Endometrium (tissue), 2 donors: ENCODE measurements around the gene FTCDNL1.

ENCODE experiments used
- FAIRE-seq: peaks from 2 replicates; lab custom pipeline; 2012; peaks lifted over from hg19 to GRCh38; lab: Jason Lieb, UNC
- donor health status: control.
- donor health status: control.

FTCDNL1 gene

DNA sequence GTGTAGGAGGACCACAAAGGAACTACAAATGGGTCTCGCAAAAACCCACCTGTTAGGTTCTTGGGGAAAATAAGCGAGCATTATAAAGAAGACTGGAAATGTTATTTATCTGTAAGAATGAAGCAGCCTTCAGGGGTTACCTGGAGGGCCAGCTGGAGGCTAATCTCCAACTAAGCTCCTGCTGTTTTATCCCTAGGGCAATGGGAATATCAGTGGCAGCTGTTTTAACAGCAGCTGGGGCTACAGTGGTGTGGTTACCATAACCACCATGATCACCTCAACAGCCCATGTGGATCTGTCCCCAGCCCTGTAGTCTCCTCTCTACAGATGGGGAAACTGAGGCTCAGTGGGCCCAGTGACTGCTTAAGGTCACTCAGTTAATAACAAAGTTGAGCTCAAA, 108.1 kb downstream of the FTCDNL1 start:
- no peak for FAIRE-seq

DNA sequence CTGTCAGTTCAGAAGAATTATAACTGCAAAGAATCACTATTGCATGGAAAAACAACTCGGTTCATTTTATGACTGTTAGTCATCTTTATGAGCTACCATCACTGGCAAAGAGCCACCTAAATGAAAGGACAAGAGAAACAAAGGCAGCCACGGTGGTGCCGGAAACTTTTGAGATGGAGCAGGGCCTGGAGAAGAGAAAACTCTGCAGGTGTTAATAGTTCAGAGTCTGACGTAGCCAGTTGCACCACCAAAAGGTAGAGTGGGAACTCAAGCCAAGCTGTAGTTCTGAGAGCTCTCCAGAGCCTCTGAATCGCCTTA, 110.9 kb downstream of the FTCDNL1 start:
- FAIRE-seq: no peak

DNA sequence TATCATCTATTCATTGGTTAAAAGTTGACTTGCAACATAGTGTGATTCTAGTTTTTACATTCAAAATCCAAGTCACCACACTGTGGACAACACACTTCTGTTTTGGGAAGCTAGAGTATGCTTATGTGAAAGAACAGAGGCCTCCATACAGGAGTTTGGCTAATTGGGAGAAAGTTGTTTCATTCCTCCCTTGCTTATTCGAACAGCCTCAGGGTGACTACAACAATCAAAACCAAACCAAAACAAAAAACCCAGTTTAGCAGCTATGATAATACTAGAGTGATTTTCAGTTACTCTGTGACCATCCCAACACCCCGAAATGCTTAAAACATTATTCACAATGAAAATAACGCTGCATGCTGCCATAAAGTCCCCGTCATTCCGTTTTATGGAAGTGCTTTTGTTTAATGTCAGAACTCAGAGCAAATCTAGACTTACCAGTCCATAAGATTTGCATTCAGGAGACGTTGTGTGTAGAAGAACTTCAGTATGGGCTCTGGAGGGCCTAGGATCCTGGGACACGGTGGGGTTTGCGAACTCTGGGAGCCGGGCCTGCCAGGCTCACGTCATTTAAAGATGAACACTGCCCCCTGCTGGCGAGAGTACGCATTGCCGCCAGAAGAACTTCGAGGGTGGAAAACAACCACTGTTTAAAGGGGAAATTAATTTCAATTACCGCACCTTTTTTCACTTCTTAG, 111.4 kb downstream of the FTCDNL1 start:
- peak; percentile 37 for FAIRE-seq

DNA sequence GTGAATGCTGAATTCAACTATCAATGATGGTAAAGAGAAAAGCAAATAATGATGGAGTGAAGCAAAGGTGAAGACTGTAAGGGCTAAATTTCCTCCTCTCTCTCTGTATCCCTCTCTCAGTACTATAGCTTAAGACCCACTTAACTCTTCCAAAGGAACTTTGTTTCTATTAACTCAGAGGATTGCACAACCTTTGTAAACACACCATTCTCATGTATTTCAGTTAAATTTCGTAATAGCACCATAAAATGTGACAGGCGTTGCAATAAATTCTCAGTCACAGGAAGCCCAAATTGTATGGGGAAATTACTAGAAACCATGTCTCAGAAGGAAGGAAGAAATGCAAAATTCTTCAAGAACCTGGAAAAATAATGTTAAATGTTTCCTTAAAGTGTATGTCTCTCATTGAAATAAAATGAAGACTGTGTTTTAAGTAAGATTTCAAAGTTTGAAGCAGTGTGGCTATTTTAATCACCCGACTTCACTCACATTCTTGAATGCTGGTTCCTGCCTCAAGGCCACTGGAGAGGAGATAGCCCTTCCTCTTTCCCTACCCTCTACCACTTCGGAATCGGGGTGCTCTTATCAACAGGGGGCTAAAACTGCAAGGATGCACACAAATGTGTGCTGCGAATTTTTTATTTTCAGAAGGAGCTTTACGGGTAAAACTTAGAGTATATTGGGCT, 112.1 kb downstream of the FTCDNL1 start:
- FAIRE-seq: no peak

DNA sequence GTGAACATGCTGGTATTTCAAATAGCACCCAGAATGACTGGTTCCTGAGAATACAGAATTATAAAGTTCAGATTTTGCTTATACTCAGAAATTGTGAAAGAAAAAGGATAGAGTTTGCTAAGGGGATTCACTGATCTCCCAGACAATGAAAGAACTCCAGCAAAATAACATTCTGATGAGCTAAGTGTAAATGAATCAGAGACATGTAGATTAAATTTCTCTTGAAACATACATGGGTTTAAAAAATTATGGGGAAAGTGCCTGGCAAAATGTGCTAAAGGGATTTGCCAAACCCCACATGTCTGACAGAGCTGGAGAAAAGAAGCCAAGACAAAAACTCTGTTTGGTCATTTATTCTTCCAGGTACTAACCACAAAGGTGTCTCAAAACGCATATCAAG, 116.3 kb downstream of the FTCDNL1 start:
- no peak for FAIRE-seq

DNA sequence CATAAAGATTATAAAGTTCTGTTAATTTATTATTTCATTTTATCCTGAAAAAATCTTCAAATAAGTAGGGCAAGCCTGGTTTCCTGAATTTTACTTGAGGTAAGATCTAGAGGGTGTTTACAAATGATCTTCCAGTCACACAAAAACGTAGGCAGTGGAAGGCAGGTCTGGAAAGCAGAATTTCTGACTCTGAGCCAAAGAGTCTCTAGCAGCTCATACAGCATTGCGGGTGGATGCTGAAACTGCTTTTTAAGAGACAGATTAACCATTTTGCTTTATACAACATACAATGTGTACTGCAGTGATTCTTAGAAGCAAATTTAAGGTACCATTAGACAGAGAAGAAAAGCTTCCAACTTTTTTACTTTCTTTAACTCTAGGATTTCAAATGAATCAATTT, 117.0 kb downstream of the FTCDNL1 start:
- FAIRE-seq: no peak

DNA sequence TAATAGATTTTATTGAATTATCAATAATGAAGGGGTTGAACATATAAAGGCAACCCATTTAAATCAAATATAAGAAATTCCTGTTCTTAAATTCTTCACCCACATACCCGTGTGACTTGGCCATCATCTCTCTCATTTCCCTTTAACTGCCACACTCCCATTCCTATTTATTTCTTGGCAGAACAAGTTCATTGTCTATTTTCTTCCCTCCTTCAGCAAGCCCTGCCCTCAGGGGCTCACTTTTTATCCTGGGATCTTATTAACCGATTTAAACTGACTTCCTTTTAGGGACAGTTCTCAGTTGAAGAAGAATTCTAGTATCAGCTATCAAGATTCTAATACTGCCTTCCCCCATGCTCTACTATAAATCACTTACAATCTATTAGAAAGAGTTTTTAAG, 123.2 kb downstream of the FTCDNL1 start:
- FAIRE-seq: no peak

DNA sequence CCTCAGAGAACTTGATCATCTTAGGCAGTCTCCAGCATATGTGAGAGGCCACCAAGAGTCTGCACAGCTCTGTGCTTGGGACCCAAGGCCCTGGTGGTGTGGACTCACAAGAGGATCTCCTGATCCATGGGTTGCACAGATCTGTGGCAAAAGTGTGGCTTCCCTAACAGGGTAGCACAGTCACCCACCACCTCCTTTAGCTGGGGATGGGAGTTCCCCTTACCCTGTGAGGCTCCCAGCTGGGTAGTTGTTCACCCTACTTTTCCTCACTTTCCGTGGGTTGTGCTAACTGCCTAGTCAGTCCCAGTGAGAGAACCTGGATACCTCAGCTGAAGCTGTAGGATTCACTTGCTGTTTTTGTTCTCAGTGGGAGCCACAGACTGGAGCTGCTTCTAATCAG, 123.7 kb downstream of the FTCDNL1 start:
- no peak for FAIRE-seq

DNA sequence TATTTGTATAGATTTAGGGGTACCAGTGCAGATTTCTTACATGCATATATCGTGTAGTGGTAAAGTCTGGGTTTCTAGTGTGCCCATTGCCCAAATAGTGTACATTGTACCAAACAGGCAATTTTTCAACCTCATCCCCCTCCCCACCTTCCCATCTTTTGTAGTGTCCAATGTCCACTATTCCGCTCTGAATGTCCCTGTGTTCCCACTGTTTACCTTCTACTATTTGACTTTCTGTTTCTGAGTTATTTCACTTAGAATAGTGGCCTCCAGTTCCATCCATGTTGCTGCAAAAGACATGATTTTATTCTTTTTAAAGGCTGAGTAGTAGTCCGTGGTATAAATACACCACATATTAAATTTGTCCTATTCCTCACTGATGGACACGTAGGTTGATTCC, 132.9 kb downstream of the FTCDNL1 start:
- FAIRE-seq: no peak

DNA sequence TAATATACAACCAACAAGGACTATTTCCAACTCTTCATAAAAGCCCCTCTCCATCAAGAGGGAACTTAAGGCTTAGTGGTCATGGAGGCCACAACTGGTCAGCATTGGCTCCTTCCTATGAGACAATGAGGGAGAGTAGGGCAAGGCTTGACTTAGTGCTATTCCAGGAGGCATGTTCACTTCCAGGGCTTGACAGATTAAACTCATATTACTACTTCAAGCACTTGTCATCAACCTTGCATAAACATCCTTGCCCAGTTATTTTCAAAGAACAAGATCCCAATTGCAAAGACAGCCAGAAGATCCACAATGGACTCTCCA, 133.4 kb downstream of the FTCDNL1 start:
- no peak for FAIRE-seq

DNA sequence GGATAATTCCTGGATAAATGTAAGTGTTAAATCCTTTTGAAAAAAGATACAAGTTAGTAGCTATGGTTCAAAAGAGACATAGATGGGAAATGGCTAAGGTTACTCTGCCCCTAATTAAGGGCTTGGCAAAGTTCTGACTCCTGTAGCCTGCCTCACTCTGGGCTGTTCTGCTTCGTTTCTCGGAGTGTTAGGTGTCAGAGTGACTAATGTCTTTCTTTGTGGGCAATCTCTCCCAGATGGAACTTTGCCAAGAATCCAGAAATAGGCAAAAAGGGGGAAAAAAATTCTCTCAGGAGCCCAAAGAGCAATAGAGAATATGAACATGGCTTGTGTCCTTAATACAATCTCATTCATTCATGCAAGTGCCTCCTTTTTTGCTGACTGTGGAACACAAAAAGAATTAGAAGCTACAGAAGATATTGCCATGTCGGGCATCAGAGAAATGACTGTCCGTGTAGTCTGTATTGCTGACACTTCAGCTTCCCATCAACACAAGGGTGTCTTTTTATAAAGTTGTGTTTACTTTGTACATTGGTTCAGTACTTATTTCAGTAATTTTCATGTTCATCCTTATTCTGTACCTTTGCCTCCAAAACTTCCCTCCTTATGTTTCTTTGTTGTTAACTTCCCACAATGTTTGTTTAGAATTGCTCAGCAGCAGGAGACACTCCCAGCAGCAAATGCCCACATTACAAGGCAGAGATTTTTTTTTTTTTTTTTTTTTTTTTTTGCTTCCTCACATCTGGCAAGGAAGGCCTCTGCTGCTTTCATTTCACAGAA, 134.0 kb downstream of the FTCDNL1 start:
- no peak for FAIRE-seq

DNA sequence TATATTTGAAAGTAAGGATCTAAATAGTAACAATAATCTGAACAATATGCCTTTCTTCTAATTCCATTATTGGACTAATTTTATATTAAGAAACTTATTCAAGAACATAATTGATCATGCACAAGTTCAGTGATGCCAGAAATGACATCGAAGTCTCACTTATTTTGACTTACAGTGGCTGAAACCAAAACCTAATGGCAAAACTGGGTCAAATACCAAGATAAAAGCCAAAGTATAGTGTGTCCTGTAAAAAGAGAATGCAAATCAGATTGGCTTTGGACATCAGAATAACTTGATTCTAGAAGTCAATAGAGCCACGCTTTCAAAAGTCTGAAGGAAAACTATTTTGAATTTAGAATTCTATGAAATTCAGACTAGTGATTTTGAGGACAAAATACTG, 137.2 kb downstream of the FTCDNL1 start:
- FAIRE-seq: no peak

DNA sequence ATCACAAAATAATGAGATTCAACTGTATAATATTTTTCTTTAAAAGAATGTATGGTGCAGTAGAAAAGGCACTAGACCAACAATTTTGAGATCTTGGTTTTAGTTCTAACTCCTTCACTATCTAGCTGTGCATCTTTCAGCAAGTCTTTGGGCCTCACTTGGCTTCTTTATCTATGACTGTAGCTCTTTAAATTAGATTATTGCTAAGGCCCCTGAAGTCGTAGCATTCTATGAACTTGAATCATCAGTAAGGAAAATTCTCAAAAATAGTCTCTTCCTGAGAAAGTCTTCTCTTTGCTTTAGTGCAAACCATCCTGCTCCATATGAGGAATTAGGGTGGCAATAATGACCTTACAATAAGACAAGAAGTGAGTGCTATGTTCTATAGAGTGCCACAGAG, 140.4 kb downstream of the FTCDNL1 start:
- no peak for FAIRE-seq
